Gastrocnemius medialis (tissue), 4 donors: ENCODE results near the gene ACSBG1.

Experiments used
- CTCF ChIP-seq, 5 experiments: fragments of 450-650 bp in 3 of 5; fragments of 200-600 bp in 2 of 5; sonication (generic) in 2 of 5; IDR thresholded peaks in 4 of 5; conservative IDR thresholded peaks in 1 of 5; 1 replicate in 4 of 5; 2 replicates in 1 of 5; pipeline ENCODE4 v1.5.1; 2016 to 2019; ENCODE audit warnings: antibody characterized with exemption in 5 of 5, mild to moderate bottlenecking in 3 of 5, moderate library complexity in 3 of 5
- POLR2A ChIP-seq, 2 donors: fragments of 450-650 bp; IDR thresholded peaks; one replicate each; pipeline ENCODE4 v1.6.1; 2017; ENCODE audit warnings: antibody characterized with exemption in 2 of 2, mild to moderate bottlenecking in 2 of 2, moderate library complexity in 2 of 2

- TF ChIP-seq CTCF (IDR thresholded peaks at IDR 0.05 in 4 of 5, conservative IDR thresholded peaks at IDR 0.05 in 1 of 5) = no peak
- no peak for TF ChIP-seq POLR2A (IDR thresholded peaks at IDR 0.05)
These were observed 52.0 kb downstream of the ACSBG1 start for GRCh38 chr15:78182336-78182700.
